GM08714 (cell line): ENCODE results near the gene DDX10.
"Not testable (repeated sequence)": the region's sequence is repeated elsewhere in the genome, so short reads cannot be mapped to it uniquely, and the experiment has no call there.

Source experiments
- H3K4me3 ChIP-seq: fragments of 200-500 bp; sonication (Bioruptor generic); 2 replicates; pipeline ENCODE4 v1.5.1; 2014; ENCODE audit warnings: mild to moderate bottlenecking, low read length, inconsistent platforms
- ZNF274 ChIP-seq: IDR thresholded peaks from 2 replicates; pipeline ENCODE4 v1.6.1; 2012; ENCODE audit warnings: mild to moderate bottlenecking, low read depth, low read length

DDX10 gene

DNA sequence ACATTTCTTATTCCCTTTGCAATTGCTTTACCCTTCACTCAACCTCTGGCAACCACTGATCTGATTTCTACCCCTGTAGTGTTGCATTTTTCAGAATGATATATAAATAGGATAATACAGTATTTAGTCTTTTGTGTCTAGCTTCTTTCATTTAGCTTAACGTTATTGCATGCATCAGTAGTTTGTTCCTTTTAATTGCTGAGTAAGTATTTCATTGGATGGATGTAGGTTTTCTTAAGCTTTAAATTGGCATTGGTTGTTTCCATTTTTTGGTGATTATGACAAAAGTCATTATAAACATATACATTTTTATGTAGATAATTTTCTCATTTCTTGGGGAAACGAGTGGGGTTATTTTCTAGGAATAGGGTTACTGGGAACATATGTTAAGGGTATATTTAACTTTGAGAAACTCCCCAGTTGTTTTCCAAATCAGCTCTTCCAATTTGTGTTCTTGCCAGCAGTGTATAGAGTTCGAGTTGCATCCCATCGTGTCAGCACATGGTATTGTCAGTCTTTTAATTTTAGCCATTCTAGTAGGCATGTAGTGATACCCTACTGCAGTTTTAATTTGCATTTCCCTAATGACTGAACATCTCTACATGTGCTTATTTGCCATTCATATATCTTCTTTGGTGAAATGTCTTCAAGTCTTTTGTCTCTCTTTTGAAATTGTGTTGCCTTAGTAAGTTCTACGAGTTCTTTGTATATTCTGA lies 60.3 kb downstream of the DDX10 start:
- no peak for TF ChIP-seq ZNF274
- no peak overlapping the region for H3K4me3 ChIP-seq

- H3K4me3 ChIP-seq = no peak overlapping the region; the same call in 1 of the 2 replicates
- no peak for TF ChIP-seq ZNF274
Measured at GRCh38 chr11:108726077-108726800, 61.4 kb downstream of the DDX10 start.

DNA sequence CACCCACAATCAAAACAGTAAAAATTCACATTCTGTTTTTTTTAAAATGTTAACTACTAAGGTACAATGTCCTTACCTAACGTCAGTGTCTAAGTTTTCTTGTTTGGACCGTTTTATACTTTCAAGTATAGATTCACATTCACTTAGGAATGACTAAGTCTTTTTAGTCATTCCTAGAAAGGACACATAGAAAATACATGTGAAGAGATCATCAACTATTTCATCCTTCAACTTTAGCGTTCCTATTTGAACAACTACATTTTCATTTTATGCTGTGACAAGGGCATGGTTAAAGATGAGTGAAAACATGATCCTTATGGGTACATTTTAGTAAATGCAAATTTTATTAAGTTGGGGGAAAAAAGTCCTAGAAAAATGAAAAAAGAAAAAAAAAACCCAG lies 62.8 kb downstream of the DDX10 start:
- no peak for TF ChIP-seq ZNF274
- no peak overlapping the region; the same call in 1 of the 2 replicates for H3K4me3 ChIP-seq

DNA sequence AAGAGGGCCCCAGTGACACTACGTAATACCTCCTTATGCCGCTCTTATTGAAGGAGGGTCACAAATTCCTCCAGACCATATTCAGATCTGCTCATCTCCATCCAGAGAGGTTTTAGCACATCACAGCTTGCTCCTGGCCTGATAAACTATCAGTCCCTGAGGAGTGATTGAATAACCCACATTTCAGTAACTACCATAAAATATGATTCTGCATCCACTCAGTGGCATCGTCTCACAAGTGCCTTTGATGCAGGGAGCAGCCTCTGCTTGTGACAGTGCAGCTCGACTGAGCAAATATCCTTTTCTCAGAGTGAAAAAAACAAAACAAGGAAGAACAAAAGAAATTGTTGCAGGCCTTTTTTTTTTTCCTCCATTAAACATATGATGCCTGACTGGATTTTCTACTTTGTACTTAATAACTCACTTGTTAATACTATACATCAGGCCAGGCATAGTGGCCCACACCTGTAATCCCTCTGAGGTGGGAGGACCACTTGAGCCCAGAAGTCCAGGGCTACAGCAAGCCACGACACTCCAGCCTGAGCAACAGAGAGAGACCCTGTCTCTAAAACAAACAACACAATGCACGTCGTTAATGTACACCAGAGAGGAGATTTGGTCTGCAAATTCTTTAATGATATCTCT lies 64.5 kb downstream of the DDX10 start:
- TF ChIP-seq ZNF274 = no peak
- H3K4me3 ChIP-seq = no peak overlapping the region

GRCh38 chr11:108732395-108732794 lies 67.5 kb downstream of the DDX10 start:
- H3K4me3 ChIP-seq = no peak overlapping the region
- no peak for TF ChIP-seq ZNF274

- no peak overlapping the region for H3K4me3 ChIP-seq
- no peak for TF ChIP-seq ZNF274
Measured at GRCh38 chr11:108733479-108734116, 68.7 kb downstream of the DDX10 start.

GRCh38 chr11:108734283-108734682 lies 69.4 kb downstream of the DDX10 start:
- no peak for TF ChIP-seq ZNF274
- no peak overlapping the region for H3K4me3 ChIP-seq

GRCh38 chr11:108734956-108735559 lies 70.2 kb downstream of the DDX10 start:
- H3K4me3 ChIP-seq = no peak overlapping the region
- TF ChIP-seq ZNF274 = no peak

DNA sequence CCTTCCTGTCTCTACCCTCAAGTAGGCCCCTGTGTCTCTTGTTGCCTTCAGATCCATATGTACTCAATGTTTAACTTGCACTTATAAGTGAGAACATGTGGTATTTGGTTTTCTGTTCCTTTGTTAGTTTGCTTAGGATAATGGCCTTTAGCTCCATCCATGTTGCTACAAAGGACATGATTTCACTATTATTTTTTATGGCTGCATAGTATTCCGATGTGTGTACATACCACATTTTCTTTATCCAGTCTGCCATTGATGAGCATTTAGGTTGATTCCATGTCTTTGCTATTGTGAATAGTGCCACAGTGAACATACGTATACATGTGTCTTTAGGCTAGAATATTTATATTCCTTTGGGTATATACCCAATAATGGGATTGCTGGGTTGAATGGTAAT lies 75.3 kb downstream of the DDX10 start:
- H3K4me3 ChIP-seq = not testable (repeated sequence)

- no peak overlapping the region for H3K4me3 ChIP-seq
- no peak for TF ChIP-seq ZNF274
Measured at GRCh38 chr11:108743851-108744250, 79.0 kb downstream of the DDX10 start.

GRCh38 chr11:108748968-108749367 lies 84.1 kb downstream of the DDX10 start:
- no peak overlapping the region for H3K4me3 ChIP-seq
- no peak for TF ChIP-seq ZNF274

DNA sequence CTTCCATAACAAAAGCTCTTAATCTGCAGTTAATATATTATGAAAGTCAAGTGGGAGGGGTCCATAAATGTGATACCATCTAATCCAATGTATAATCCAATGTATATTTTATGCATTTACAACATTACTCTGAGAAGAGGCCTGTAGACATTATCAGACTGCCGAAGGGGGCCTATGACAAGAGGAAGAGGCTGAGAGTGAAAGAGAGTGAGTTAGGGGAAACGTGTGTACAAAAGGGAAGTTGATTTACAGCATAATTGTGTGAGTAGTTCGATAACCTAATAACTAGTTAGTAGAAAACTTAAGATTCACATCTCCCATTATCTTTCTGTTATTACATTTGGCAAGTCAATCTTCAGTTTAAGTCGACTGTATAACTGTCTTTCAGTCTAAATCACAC lies 86.6 kb downstream of the DDX10 start:
- no peak overlapping the region for H3K4me3 ChIP-seq
- TF ChIP-seq ZNF274 = no peak

DNA sequence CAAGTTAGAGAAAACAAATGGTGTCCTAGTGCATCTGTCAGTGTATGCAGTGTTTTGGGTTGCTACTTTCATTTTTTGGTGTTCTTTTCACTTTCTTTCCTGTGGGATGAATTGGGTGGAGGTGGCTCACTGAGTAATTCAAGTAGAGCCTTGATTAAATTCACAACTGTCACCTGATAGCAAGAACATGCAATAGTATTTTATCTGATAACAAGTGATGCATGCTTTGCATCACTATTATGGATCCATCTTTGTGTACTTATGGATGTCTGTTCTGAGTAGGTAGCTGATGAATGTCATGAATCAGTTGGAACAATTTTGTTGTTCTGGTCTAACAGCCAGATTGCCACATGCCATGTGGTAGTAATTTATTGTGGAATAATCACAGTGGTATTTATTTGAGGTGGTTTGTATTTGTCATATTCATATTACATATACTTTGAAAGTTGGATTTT lies 87.5 kb downstream of the DDX10 start:
- no peak for TF ChIP-seq ZNF274
- H3K4me3 ChIP-seq = no peak overlapping the region
